Adrenal gland (tissue), 5 donors: ENCODE results near the gene YTHDC2.

Experiments used
- CTCF ChIP-seq, 6 experiments: fragments of 450-650 bp in 4 of 6; fragments of 200-600 bp in 2 of 6; sonication (generic) in 1 of 6; IDR thresholded peaks; 1 replicate in 5 of 6; 2 replicates in 1 of 6; pipeline versions ENCODE4 v1.5.1 to v1.8.0; 2016 to 2021; ENCODE audit warnings: antibody characterized with exemption in 6 of 6, mild to moderate bottlenecking in 2 of 6, moderate library complexity in 1 of 6
- POLR2A ChIP-seq, 2 donors: fragments of 450-650 bp; IDR thresholded peaks; one replicate each; pipeline ENCODE4 v1.6.1; 2017; ENCODE audit warnings: antibody characterized with exemption in 2 of 2, mild to moderate bottlenecking in 2 of 2, moderate library complexity in 1 of 2
- donor health status: DM: no; HTN: no; CAD: no.

GRCh38 chr5:113524927-113525326 lies 11.4 kb downstream of the YTHDC2 start:
- TF ChIP-seq POLR2A (IDR thresholded peaks at IDR 0.05), result no peak
- TF ChIP-seq CTCF (IDR thresholded peaks at IDR 0.05), result no peak
